Measurements from ENCODE around the gene ZBED3. TPM values are rescaled to one million over a fixed set of nuclear protein-coding genes. Genes with fewer than 3 reads are reported as not detected.
A peak's percentile ranks its signal among the peaks of the same experiment; 100 is the strongest.

ZBED3 gene
- total RNA-seq, 4 donors from 2014 or later = 5.4 to 15.0 (median 8.9) TPM

- TF ChIP-seq POLR2A (IDR thresholded peaks at IDR 0.05; ENCODE audit: low read depth) (no peak), CTCF (IDR thresholded peaks at IDR 0.05) (no peak), EP300 (IDR thresholded peaks at IDR 0.05) (no peak), POLR2AphosphoS5 (IDR thresholded peaks at IDR 0.05) (no peak)
- 90% methylated on average over 4 of the region's 4 CpGs for WGBS
- Histone ChIP-seq H3K4me3 (no peak overlapping the region), H3K4me1 (peaks cover 9 to 37% (median 31%) of the 10 kb centered on the region in 4 donors), H3K9me3 (no peaks in the 10 kb centered on the region), H3K27ac (replicated peaks in 1 of 4) (no peak overlapping the region), H3K36me3 (peaks cover 23 to 34% (median 28%) of the 10 kb centered on the region in 4 donors), H3K27me3 (no peaks in the 10 kb centered on the region)
- intact Hi-C loops (cut with DNase I) = loop anchor here (5.0 kb wide), 1 partner anchor 45 kb away; no protein-coding TSS in a partner anchor
- DNase-seq (ENCODE audit: extremely low spot score) = no peak
Measured at GRCh38 chr5:77032635-77033034, 54.5 kb downstream of the ZBED3 start.

GRCh38 chr5:77031891-77032290 is 55.2 kb downstream of the ZBED3 start:
- H3K27ac ChIP-seq (replicated peaks in 1 of 4) = no peak overlapping the region
- H3K4me1 ChIP-seq = peaks cover 9 to 37% (median 31%) of the 10 kb centered on the region in 4 donors
- 91% methylated on average over 3 of the region's 3 CpGs for WGBS
- intact Hi-C loops (cut with DNase I) = loop anchor here (5.0 kb wide), 1 partner anchor 45 kb away; no protein-coding TSS in a partner anchor
- no peak for DNase-seq (ENCODE audit: extremely low spot score)
- peaks cover 16 to 27% (median 21%) of the 10 kb centered on the region in 4 donors for H3K36me3 ChIP-seq
- peak overlapping the region in 2 of 4 donors; percentile 92 to 93 for H3K4me3 ChIP-seq
- H3K27me3 ChIP-seq = no peaks in the 10 kb centered on the region
- H3K9me3 ChIP-seq = no peaks in the 10 kb centered on the region
- TF ChIP-seq EP300 (IDR thresholded peaks at IDR 0.05) (no peak), POLR2A (IDR thresholded peaks at IDR 0.05; ENCODE audit: low read depth) (no peak), POLR2AphosphoS5 (IDR thresholded peaks at IDR 0.05) (no peak), CTCF (IDR thresholded peaks at IDR 0.05) (no peak)

- under 1% methylated on average over 41 of the region's 82 CpGs for WGBS
- no peak for TF ChIP-seq EP300 (IDR thresholded peaks at IDR 0.05)
- no peak for TF ChIP-seq POLR2A (IDR thresholded peaks at IDR 0.05; ENCODE audit: low read depth)
- peak; percentile 88 to 93 for TF ChIP-seq POLR2AphosphoS5 (IDR thresholded peaks at IDR 0.05)
- Histone ChIP-seq H3K27ac (replicated peaks in 1 of 4) (peak within 1 kb of the TSS; percentile 89 to 96 (median 91)), H3K36me3 (peaks cover under 1 to 11% (median 7%) of the 10 kb centered on the region in 4 donors), H3K27me3 (no peaks in the 10 kb centered on the region), H3K9me3 (no peaks in the 10 kb centered on the region), H3K4me1 (peaks cover 9 to 37% (median 31%) of the 10 kb centered on the region in 4 donors), H3K4me3 (peak within 1 kb of the TSS; percentile 70 to 95 (median 92))
- intact Hi-C loops (cut with DNase I) = loop anchor here (5.0 kb wide), 1 partner anchor 47 kb away; no protein-coding TSS in a partner anchor
- DNase-seq (ENCODE audit: extremely low spot score) = peak; percentile 95
Measured at GRCh38 chr5:77030097-77031071, 56.7 kb downstream of the ZBED3 start, which contains the start of gene AGGF1. Gene AGGF1, plus strand, starts transcription at chr5:77030404. Its CDS starts 363 bp downstream, at chr5:77030767.

GRCh38 chr5:77029376-77029885 is 57.7 kb downstream of the ZBED3 start:
- 97% methylated on average over 2 of the region's 2 CpGs for WGBS
- Histone ChIP-seq H3K4me1 (peaks cover 9 to 37% (median 31%) of the 10 kb centered on the region in 4 donors), H3K4me3 (peak overlapping the region; percentile 70 to 95 (median 92)), H3K27ac (replicated peaks in 1 of 4) (peak overlapping the region; percentile 89 to 96 (median 91)), H3K36me3 (peaks cover 0 to 2% (median under 1%) of the 10 kb centered on the region in 4 donors), H3K9me3 (no peaks in the 10 kb centered on the region), H3K27me3 (no peaks in the 10 kb centered on the region)
- TF ChIP-seq POLR2A (IDR thresholded peaks at IDR 0.05; ENCODE audit: low read depth) (no peak), POLR2AphosphoS5 (IDR thresholded peaks at IDR 0.05) (no peak), CTCF (IDR thresholded peaks at IDR 0.05) (no peak), EP300 (IDR thresholded peaks at IDR 0.05) (no peak)
- intact Hi-C loops (cut with DNase I) = no loop called here
- DNase-seq (ENCODE audit: extremely low spot score) = no peak

Measured in esophagus muscularis mucosa (tissue), 4 donors.